GM21360 (cell line): ENCODE data around the gene MOK.

Source experiments
- ATAC-seq: cut with Tn5 transposase; IDR thresholded peaks from one replicate; pipeline ENCODE4 v1.9.1; 2021; ENCODE audit warnings: mild to moderate bottlenecking, moderate library complexity; ENCODE audit not compliant: unreplicated experiment

The MOK gene

GRCh38 chr14:102285106-102285505, 19.9 kb downstream of the MOK start:
- no peak for ATAC-seq

- ATAC-seq: no peak
Measured at GRCh38 chr14:102283631-102284129, 21.3 kb downstream of the MOK start.

GRCh38 chr14:102282751-102283465, 22.1 kb downstream of the MOK start:
- no peak for ATAC-seq

- ATAC-seq: no peak
Measured at GRCh38 chr14:102280376-102280962, 24.5 kb downstream of the MOK start.

GRCh38 chr14:102279688-102280348, 25.1 kb downstream of the MOK start:
- no peak for ATAC-seq

- ATAC-seq: no peak
Measured at GRCh38 chr14:102279282-102279681, 25.7 kb downstream of the MOK start.

GRCh38 chr14:102278631-102278935, 26.4 kb downstream of the MOK start:
- ATAC-seq: no peak

GRCh38 chr14:102277874-102278630, 26.9 kb downstream of the MOK start:
- no peak for ATAC-seq

- ATAC-seq: no peak
Measured at GRCh38 chr14:102275866-102276265, 29.1 kb downstream of the MOK start.

GRCh38 chr14:102272392-102272791, 32.6 kb downstream of the MOK start:
- ATAC-seq: no peak

GRCh38 chr14:102264775-102265174, 40.2 kb downstream of the MOK start:
- ATAC-seq: no peak

GRCh38 chr14:102264355-102264754, 40.6 kb downstream of the MOK start:
- no peak for ATAC-seq

- ATAC-seq: no peak
Measured at GRCh38 chr14:102262929-102263462, 42.0 kb downstream of the MOK start.

- no peak for ATAC-seq
Measured at GRCh38 chr14:102258136-102258535, 46.8 kb downstream of the MOK start.

GRCh38 chr14:102256716-102257115, 48.2 kb downstream of the MOK start:
- no peak for ATAC-seq

- ATAC-seq: no peak
Measured at GRCh38 chr14:102255401-102256190, 49.4 kb downstream of the MOK start.

- no peak for ATAC-seq
Measured at GRCh38 chr14:102252834-102253801, 51.8 kb downstream of the MOK start.

- ATAC-seq: no peak
Measured at GRCh38 chr14:102251161-102251560, 53.8 kb downstream of the MOK start.

- no peak for ATAC-seq
Measured at GRCh38 chr14:102250636-102251035, 54.3 kb downstream of the MOK start.
